GM12872 (cell line): ENCODE results near the gene CFAP299.

ENCODE experiments used
- CTCF ChIP-seq: IDR thresholded peaks from 3 replicates; pipeline ENCODE4 v1.5.1; 2011; ENCODE audit warnings: low read depth, mild to moderate bottlenecking, low read length, moderate library complexity; ENCODE audit not compliant: insufficient read depth

The CFAP299 gene

GRCh38 chr4:80382090-80382832, 46.7 kb downstream of the CFAP299 start:
- TF ChIP-seq CTCF, result no peak

GRCh38 chr4:80385397-80386280, 50.1 kb downstream of the CFAP299 start:
- no peak for TF ChIP-seq CTCF

- no peak for TF ChIP-seq CTCF
Measured at GRCh38 chr4:80386281-80386886, 50.9 kb downstream of the CFAP299 start.

GRCh38 chr4:80387390-80388283, 52.1 kb downstream of the CFAP299 start:
- TF ChIP-seq CTCF, result no peak

GRCh38 chr4:80388284-80388607, 52.7 kb downstream of the CFAP299 start:
- TF ChIP-seq CTCF, result no peak

GRCh38 chr4:80390178-80390577, 54.6 kb downstream of the CFAP299 start:
- no peak for TF ChIP-seq CTCF
